Thyroid gland (tissue), 4 donors: Measurements from ENCODE around the gene CEP120.

Experiments
- CTCF ChIP-seq, 6 experiments: fragments of 200-600 bp in 3 of 6; fragments of 450-650 bp in 3 of 6; sonication (generic) in 3 of 6; IDR thresholded peaks; one replicate each; pipeline ENCODE4 v1.5.1; 2016 to 2019; ENCODE audit warnings: antibody characterized with exemption in 6 of 6, mild to moderate bottlenecking in 2 of 6, inconsistent platforms in 1 of 6, moderate library complexity in 1 of 6
- POLR2A ChIP-seq, 2 donors: fragments of 450-650 bp; IDR thresholded peaks; one replicate each; pipeline ENCODE4 v1.6.1; 2017; ENCODE audit warnings: antibody characterized with exemption in 2 of 2, mild to moderate bottlenecking in 2 of 2, moderate library complexity in 1 of 2

- no peak for TF ChIP-seq CTCF (IDR thresholded peaks at IDR 0.05)
- no peak for TF ChIP-seq POLR2A (IDR thresholded peaks at IDR 0.05)
Observed at GRCh38 chr5:123351240-123351639, 72.0 kb downstream of the CEP120 start.
